ENCODE results near the gene TBL1X. TPM values are rescaled to one million over a fixed set of nuclear protein-coding genes. Genes with fewer than 3 reads are reported as not detected.
A peak's percentile ranks its signal among the peaks of the same experiment; 100 is the strongest.

The TBL1X gene
- total RNA-seq, 1 donor from 2014 or later, result 7.5 TPM

DNA sequence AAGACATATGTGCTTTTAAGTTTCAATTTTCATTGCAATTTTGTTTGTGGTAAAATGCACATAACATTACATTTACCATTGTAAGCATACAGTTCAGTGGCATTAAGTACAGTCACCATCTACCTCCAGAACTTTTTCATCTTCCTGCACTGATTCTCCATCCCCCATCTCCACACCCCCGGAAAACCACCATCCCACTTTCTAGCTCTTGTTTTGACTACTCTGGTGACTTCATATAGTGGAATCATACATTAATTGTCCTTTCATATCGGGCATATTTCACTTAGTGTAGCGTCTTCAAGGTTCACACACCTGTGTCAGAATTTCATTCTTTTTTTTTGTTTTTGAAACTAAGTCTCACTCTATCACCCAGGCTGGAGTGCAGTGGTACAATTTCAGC lies 157.3 kb downstream of the TBL1X start:
- DNase-seq (ENCODE audit: low read depth in 2 of 2), result no peak

DNA sequence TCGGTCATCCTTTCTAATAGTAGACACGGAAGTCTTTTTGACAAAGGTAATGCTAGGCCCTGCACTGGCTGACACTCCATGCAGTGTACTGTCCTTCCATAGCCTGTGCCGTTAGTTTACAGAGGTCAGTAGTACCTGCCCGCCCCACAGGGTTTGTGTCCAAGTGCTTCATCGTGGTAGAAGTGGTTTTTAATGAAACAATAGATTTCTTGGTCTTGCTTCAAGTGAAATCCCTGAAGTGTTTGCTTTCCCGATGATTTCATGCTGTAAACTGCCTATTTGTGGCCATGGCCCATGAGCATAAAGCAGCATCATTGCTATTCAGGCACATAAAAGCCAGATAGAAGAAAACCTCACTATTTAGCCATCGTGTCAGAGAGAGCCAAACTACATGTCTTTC lies 161.5 kb downstream of the TBL1X start:
- no peak for DNase-seq (ENCODE audit: low read depth in 2 of 2)

DNA sequence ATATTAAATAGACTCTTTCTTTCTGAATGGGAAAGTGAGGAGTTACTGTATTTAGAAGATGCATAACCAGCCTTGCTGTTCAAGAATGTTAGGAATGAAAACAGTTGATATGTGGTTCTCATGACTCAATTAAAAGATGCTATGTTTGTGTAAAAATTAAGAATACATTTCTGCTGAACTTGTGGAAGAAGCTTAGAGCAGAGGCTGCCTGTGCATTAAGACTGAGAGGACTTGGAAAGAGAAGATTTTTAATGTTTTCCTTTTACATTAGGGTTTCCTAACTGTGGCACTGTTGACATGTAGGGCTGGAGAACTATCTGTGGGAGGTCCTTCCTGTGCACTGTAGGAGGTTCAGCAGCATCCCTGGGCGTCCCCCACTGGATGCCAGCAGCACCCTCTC lies 163.1 kb downstream of the TBL1X start:
- DNase-seq (ENCODE audit: low read depth in 2 of 2), result no peak

DNA sequence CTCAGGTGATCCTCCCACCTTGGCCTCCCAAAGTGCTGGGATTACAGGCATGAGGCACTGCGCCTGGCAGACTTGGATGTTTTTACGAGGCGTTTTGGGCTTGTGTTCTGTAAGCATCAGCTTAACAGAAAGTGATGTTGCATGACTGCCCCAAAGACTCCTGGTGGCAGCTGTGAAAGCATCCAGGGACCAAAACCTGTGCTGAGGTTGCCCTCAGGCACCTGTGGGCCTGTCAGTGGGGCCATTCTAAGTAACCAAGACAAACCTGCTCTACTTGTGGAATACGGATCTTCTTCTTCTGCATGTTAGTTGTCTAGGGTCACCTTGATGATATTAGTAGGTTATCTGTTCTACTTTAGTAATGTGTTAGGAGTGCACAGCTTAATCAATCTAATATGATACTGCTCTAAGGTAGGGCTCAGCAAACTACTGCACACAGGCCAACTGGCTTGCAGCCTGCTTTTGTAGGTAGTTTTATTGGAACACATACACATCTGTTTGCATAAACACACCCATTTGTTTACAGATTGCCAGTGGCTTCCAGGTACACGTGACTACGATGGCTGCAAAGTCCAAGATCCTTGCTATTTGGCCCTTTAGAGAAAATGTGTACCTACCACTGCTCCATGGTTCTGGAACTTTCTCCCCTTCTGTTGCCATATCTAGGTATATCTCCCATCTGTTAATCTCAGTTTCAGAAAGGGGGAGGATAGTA lies 164.1 kb downstream of the TBL1X start:
- no peak for DNase-seq (ENCODE audit: low read depth in 2 of 2)

DNA sequence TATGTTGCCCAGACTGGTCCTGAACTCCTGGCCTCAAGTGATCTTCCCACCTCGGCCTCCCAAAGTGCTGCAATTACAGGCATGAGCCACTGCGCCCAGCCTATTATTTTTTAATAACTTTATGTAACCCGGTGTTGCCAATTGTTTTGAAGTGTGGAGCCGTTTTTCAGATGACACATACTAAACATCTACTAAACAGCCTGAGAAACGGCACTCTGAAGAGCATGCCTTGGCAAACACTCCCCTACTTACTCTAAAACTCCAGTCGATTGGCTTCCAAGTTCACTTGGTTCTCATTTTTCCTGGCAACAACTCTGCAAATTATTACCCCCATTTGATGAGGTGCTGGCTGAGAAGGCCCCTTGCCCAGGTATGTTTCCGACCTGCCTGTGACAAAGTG lies 169.7 kb downstream of the TBL1X start:
- no peak for DNase-seq (ENCODE audit: low read depth in 2 of 2)

DNA sequence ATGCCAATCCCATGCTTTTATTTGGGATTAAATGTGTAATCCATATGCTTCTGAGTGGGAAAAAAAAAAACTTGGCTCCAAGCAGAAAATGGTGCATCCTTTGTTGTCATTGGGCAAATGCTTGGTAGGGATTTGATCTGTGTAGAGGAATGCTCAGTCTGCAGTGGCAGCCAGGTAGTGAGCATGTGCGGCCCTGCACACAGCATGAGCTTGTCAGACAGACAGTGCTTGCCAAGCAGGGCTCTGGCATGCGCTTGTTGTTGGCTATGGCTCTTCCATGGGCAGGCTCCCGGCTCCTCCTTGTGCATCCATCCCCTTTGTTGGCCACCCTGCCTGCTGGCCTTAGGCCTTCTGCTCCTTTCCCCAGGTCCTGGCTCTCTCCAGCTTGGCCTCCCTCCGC lies 170.5 kb downstream of the TBL1X start:
- no peak for DNase-seq (ENCODE audit: low read depth in 2 of 2)

DNA sequence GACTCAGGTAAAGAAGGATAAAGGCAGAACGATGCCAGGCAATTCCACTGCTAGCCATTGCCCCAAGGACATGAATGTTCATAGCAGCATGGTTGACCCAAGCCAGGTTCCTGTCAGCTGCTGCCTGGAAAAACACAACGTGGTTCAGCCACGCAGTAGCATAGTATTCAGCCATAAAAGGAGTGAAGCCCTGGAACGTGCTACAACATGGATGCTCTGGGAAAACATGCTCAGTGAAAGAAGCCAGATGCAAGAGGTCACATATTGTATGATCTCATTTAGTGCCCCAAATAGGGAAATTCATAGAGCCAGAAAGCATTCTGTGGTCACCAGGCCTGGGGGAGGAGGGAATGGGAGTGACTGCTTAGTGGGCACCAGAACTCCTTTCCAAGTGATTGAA lies 170.9 kb downstream of the TBL1X start:
- DNase-seq (ENCODE audit: low read depth in 2 of 2), result no peak

DNA sequence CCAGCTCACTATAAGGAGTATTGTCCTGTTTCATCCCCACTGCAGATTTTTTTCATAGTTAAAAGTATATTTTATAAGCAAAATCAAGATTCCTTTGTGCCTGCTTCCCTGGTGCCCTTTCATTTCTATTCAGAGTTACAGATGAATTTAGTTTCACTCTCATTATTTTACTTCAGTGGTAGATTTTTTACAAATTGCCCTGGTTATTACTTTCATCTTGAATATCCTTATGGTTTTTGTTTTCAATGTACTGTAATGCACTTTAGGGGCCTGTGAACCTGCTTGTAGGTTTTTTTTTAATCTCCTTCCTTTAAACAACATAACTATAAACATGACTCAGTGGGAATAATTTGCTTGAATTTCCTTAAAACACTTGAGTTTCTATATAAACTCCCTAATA lies 174.0 kb downstream of the TBL1X start:
- no peak for DNase-seq (ENCODE audit: low read depth in 2 of 2)

DNA sequence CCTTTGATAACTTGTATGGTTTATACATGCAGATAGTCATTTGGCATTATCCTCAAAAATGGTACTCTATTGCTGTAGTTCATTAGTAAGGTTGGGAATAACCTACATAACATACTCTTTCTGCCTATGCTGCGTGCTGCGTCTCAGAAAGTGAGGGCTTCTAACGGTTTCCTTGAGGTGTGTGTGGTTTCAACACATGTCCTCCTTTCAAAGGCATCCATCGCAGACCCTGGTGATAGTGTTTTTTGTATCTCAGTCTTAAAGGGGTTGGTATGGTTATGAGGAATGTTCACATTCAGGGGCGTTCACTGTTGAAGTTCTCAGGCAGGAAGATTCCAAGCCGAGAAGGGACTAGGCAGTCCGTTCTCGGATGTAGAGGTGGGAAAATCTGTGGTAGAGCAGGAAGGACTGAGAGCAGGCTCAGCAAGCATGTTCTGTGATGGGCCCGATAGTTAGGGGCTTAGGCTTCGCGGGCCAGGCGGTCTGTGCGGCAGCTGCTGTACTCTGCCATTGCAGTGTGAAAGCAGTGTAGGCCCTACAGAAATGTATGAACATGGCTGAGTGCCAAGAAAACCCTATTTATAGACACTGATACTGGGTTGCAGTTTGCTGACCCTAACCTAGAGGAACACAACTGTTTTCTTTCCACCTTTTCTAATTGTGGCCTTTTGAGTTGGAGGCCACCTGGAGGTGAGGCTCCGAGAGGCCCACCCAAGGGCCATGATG lies 177.6 kb downstream of the TBL1X start:
- DNase-seq (ENCODE audit: low read depth in 2 of 2), result no peak

DNA sequence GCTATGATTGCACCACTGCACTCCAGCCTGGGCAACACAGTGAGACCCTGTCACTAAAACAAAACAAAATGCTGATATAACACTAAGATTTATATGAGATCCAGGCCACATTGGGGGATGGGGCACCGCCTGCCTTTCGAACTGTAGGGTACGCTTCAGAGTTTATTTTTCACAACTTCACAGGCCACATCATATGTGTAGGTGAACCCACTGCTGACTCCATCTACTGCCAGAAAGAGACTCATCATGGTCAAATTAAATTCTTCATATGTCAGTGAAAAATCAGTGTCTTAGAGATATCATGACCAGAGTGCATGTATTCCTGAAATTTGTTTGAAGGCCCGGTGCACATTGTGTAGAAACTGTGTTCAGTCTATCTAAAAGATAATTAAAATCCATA lies 178.9 kb downstream of the TBL1X start:
- DNase-seq (ENCODE audit: low read depth in 2 of 2), result no peak

DNA sequence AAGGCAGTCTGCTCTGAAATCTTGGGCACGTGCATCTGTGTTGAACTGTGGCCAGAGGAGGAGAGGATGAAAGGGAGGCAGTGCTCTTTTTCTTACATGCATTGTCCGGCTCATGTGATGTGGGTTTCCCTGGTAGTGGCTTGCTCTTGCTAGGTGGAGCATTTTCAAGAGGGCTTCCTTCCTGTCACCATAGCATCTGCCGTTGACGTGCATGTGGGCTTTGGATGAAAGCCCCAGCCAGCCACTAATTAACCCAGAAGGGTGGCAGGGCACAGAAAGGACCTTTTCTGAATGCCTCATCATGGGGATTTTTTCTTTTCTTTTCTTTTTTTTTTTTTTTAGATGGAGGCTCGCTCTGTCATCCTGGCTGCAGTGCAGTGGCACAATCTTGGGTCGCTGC lies 179.5 kb downstream of the TBL1X start:
- DNase-seq (ENCODE audit: low read depth in 2 of 2), result peak; percentile 63

DNA sequence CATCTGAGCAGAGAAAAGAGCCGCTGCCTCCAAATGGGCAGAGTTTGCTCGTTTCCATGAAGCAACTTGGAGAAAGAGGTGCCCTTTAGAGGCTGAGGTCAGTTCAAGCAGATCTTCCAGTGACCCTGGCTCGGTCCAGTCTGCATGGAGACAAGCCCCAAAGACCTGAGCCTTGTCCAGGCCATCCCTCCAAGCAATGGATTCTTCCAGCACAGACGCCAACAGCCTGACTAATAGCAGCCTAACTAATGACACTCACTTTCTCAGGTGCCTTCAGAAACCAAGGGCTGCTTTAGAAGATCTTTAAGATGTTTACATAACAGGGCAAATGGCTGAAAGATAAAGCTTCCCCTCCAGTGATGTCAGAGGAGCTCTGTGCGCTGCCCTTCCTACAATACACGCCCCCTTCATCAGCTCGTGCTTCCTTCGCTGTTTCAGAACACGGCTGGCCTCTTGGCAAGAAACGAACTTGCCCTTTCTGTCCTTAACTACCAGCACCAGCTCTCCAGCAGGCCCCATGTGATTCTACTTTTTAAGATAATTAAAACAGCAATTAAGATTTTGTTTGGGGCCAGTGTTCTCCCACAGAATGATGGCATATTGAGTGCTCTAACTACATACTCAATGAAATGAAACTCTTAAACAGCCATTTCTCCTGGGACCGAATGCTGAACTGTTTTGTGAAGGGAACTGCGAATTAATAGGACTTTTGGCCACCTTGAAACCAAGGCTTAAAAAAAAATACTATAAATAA lies 181.8 kb downstream of the TBL1X start:
- DNase-seq (ENCODE audit: low read depth in 2 of 2), result peak in 1 of 2 donors; percentile 68

DNA sequence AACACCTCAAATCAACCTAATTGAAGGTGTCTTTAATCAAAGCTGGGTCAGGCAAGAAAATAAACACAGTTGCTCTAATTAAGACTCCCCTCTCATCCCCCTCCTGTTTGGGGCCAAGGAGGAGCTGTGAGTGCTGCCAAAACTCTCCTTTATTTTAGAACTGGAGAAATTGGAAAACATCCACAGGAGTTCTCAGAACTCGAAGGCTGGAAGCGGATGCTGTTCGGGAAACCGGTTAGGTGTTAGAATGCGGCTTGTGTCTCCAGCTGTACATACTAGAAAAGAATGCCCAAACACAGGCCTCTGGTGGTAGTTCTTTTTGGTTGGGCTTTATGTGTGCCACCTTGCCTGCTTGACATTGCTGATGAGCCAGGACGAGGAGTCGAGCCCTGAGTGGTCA lies 182.6 kb downstream of the TBL1X start:
- DNase-seq (ENCODE audit: low read depth in 2 of 2), result no peak

DNA sequence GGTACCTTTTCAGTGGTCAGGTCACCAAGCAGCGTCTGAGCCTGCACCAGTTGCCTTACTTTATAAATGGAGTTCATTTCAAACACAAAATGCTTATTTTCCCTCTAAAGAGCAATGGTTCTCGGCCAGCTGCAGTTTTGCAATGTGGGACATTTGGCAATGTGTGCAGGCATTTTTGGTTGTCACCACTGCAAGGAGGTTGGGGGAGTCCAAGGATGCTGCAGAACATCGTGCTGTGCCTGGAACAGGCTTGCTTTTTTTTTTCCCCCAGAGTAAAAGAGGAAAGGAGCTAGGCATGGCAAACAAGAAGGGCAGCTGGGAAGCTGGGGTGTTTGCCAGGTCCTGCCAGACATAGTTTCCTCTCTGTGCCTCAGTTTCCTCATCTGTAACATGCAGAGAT lies 185.2 kb downstream of the TBL1X start:
- DNase-seq (ENCODE audit: low read depth in 2 of 2), result no peak

DNA sequence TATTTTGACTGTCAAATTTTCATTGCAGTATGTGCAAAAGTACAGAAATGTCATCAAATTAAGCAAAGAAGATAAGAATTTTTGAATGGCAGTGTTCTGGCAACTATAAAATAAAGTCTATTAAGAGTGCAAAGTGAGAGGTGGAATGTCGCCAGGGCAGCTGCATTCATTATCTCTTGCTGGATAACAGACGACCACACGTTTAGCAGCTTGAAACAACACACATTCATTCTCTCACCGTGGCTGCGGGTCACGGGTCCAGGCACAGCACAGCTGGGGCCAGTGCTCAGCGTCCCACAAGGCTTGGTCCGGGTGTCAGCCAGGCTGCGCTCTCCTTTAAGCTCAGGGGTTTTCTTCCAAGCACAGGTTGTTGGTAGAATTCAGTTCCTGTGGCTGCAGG lies 186.9 kb downstream of the TBL1X start:
- peak in 1 of 2 donors; percentile 5 for DNase-seq (ENCODE audit: low read depth in 2 of 2)

DNA sequence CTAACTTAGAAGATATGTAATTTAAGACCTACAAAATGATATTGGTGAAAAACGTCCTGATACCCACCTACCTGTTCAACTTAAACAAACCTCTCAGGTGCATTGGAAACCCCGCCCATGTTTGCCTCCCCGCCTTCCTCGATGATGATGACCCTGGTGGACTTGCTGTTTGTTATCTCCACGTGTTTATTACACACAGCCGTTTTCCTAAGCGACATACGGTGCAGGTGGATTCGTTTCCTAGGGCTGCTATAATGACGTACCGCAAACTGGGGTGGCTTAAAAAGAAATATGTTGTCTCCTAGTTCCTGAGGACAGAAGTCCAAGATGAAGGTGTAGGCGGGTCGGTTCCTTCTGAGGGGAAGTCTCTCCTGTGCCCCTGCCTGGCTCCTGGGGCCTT lies 190.1 kb downstream of the TBL1X start:
- DNase-seq (ENCODE audit: low read depth in 2 of 2), result no peak

DNA sequence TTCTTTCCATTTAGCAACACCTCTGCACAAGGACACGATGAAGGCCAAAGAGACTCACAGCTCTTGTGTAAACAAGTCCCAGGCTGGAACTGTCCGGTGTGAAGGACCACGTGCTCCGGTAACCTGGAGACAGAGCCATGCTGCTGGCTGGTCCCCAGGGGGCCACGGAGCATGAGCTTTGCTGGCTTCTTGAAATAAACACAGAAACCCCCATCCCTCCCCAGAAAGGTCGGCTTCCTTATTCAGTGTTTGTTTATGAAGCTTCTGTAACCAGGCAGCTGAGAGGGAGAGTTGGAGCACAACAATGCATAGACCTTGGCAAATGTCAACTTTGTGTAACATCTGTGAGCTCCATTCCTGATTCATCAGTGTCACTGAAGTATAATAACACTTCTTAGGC lies 191.4 kb downstream of the TBL1X start:
- peak; percentile 45 to 52 for DNase-seq (ENCODE audit: low read depth in 2 of 2)

DNA sequence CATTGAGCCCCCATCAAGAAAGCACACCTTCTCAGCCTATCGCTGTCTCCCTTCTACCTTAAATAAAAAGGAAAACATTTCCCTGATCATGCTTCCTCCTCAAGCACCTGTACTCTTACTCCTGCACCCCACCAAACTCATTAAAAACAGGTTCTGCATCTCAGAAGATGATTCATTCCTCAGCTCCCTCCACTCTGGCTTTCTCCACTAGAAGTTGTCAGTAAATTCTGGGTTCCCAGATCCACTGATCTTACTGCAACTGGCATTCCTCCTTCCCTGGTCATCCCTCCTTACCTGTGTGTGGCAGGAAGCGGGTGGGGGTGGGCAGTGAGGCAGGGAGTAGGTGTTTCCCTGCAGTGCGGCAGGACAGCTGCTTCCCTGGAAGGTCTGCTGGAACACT lies 192.0 kb downstream of the TBL1X start:
- no peak for DNase-seq (ENCODE audit: low read depth in 2 of 2)

DNA sequence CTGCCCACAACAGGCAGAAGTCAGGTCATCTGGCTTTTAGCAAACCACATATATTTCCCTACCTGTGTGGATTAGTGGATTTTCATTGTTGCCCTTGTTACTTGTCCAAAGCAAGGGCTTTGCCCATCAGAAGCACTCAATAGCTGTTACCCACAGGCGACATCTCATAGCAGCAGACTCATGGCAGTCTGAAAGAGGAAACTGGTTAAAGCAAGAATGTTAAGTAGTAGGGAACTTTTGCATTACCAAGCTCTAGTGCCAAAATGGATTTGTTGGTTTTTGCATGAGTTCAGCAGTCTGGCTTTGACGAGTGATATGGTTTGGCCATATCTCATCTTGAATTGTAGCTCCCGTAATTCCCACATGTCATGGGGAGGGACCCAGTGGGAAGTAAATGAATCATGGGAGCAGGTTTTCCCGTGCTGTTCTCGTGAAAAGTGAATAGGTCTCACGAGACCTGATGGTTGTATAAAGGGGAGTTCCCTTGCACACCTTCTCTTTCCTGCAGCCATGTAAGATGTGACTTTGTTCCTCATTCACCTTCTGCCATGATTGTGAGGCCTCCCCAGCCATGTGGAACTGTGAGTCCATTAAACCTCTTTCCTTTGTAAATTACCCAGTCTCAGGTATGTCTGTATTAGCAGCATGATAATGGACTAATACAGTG lies 192.9 kb downstream of the TBL1X start:
- DNase-seq (ENCODE audit: low read depth in 2 of 2), result no peak

DNA sequence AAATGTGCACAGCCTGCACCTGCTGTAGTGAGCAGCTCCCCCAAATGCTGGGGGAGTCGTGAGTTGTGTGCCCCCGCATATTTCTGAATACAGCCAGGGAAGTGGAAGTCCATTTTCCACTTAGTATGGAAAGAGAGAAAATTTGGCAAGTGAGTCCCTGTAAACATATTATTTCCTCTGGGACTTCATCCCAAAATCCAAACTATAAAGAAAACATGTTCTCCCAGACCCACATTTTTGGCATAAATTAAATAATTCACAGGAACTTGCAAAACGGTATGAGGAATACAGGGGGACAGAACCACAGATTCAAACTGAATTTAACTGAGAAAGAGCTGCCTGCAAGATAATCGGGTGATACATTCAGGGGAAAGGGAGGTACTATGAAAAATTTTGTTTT lies 193.6 kb downstream of the TBL1X start:
- peak in 1 of 2 donors; percentile 54 for DNase-seq (ENCODE audit: low read depth in 2 of 2)

DNA sequence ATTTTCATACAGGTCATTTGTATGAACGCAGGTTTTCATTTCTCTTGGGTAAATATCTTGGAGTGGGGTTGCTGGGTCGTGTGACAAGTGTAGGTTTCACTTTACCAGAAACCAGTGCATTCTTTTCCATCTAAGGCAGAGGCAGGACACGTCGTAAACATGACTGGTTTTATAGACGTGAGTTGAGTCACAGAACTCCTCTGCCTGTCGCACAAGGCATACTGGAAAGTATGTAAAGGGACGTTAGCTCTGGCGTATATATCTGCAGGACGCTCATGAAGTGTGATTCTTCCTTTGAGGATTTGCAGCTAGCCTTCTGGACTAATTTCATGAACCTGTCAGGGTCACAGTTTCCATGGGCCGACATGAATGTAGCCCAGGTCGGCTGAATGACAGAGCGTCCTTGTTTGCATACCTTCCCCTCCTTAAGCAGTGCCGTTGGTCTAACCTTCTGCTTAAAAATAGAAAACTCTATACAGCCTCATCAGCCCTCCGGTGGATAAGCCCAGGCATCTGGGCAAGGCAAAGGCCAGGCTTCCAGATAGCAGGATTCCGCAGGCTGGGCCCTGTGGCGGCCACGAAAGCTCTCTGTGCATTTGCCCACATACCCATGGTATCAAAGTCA lies 194.8 kb downstream of the TBL1X start:
- DNase-seq (ENCODE audit: low read depth in 2 of 2), result no peak

DNA sequence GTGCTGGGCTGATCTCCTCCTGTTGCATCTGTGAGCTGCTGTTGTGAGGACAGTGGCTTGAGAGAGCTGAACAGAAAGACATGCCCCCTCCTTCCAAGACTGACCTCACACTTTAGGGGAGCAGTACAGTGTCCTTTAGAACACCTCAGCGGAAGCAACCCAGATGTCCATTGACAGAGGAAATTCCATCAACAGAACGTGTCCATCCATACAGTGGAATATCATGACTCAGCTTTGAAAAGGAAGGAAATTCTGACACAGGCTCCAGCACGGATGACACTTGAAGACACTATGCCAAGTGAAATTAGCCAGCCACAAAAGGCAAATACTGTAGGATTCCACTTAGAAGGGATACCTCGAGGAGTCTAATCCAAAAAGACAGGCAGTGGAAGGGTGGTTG lies 197.3 kb downstream of the TBL1X start:
- peak; percentile 68 to 84 for DNase-seq (ENCODE audit: low read depth in 2 of 2)
